IMR-90 (cell line): ENCODE data around the gene CATSPERB. TPM values are rescaled to one million over a fixed set of nuclear protein-coding genes. Genes with fewer than 3 reads are reported as not detected.

Experiments
- ATAC-seq: fragments of 200-7000 bp; cut with Tn5 transposase; 2 replicates; pipeline ENCODE4 v1.9.1; 2020; ENCODE audit warnings: low read depth, mild to moderate bottlenecking, moderate library complexity
- BruUV-seq: library from RNA; stranded (reverse); fragments of 400-500 nt; replicated peaks from 2 replicates; lab custom pipeline; 2021; lab: Mats Ljungman, UMichigan
- CTCF ChIA-PET: fragments of 300-600 bp; formaldehyde crosslinking; extraction: SDS; loops from one replicate; lab custom pipeline; 2021; ENCODE audit warnings: antibody characterized with exemption; lab: Yijun Ruan, JAX
- POLR2A ChIA-PET: fragments of 300-600 bp; sonication (Branson Sonifier 250); formaldehyde crosslinking; loops from one replicate; lab custom pipeline; 2022; ENCODE audit warnings: antibody characterized with exemption; ENCODE audit not compliant: unreplicated experiment; lab: Charles Lee
- DNase-seq: peaks from one replicate; pipeline ENCODE4 v3.0.0; 2013
- H2AFZ ChIP-seq: replicated peaks from 2 replicates; pipeline ENCODE3; 2013; ENCODE audit warnings: low read length, mild to moderate bottlenecking; ENCODE audit not compliant: poor library complexity
- H2AK5ac ChIP-seq: 2 replicates; pipeline ENCODE4 v1.6.1; 2013; ENCODE audit warnings: low read depth, low read length, inconsistent platforms
- H2AK9ac ChIP-seq: replicated peaks from 2 replicates; pipeline ENCODE3; 2013; ENCODE audit warnings: mild to moderate bottlenecking, low read depth, low read length, moderate library complexity; ENCODE audit not compliant: poor library complexity
- H2BK120ac ChIP-seq: 2 replicates; pipeline ENCODE4 v1.6.1; 2013; ENCODE audit warnings: low read depth, low read length, inconsistent platforms
- H2BK15ac ChIP-seq: 3 replicates; pipeline ENCODE4 v1.6.1; 2013; ENCODE audit warnings: low read depth, low read length, inconsistent platforms
- H2BK20ac ChIP-seq: 2 replicates; pipeline ENCODE4 v1.6.1; 2013; ENCODE audit warnings: low read depth, mild to moderate bottlenecking, inconsistent platforms, low read length, moderate library complexity
- H2BK5ac ChIP-seq: 2 replicates; pipeline ENCODE4 v1.6.1; 2013; ENCODE audit warnings: mild to moderate bottlenecking, low read depth, low read length, inconsistent platforms; ENCODE audit not compliant: poor library complexity, severe bottlenecking
- H3K14ac ChIP-seq: replicated peaks from 2 replicates; pipeline ENCODE4 v1.6.1; 2013; ENCODE audit warnings: low read depth, low read length, inconsistent platforms
- H3K18ac ChIP-seq: 2 replicates; pipeline ENCODE4 v1.6.1; 2013; ENCODE audit warnings: low read depth, low read length, control low read depth
- H3K23ac ChIP-seq: 2 replicates; pipeline ENCODE4 v1.6.1; 2013; ENCODE audit warnings: low read depth, low read length, inconsistent platforms
- H3K27ac ChIP-seq: 2 replicates; pipeline ENCODE4 v1.5.1; 2013; ENCODE audit warnings: mild to moderate bottlenecking, control low read depth, low read length; ENCODE audit not compliant: insufficient read depth
- H3K27me3 ChIP-seq: 2 replicates; pipeline ENCODE4 v1.6.1; 2013; ENCODE audit warnings: low read length; ENCODE audit not compliant: control insufficient read depth, insufficient read depth
- H3K36me3 ChIP-seq: 2 replicates; pipeline ENCODE4 v1.6.1; 2013; ENCODE audit warnings: low read length, mixed read lengths; ENCODE audit not compliant: control insufficient read depth, insufficient read depth
- H3K4ac ChIP-seq: 2 replicates; pipeline ENCODE4 v1.6.1; 2013; ENCODE audit warnings: low read depth, low read length, inconsistent platforms
- H3K4me1 ChIP-seq: 2 replicates; pipeline ENCODE4 v1.6.1; 2013; ENCODE audit warnings: low read length, mixed read lengths; ENCODE audit not compliant: control insufficient read depth, insufficient read depth
- H3K4me2 ChIP-seq: 2 replicates; pipeline ENCODE4 v1.6.1; 2013; ENCODE audit warnings: low read depth, mild to moderate bottlenecking, control low read depth, low read length, moderate library complexity
- H3K4me3 ChIP-seq: 2 replicates; pipeline ENCODE4 v1.5.1; 2013; ENCODE audit warnings: low read depth, mild to moderate bottlenecking, control low read depth, low read length, moderate library complexity; ENCODE audit not compliant: insufficient read depth
- H3K56ac ChIP-seq: 2 replicates; pipeline ENCODE4 v1.6.1; 2013; ENCODE audit warnings: low read length, inconsistent platforms; ENCODE audit not compliant: insufficient read depth; ENCODE audit errors: extremely low read depth
- H3K79me1 ChIP-seq, 2 experiments: 2 replicates each; pipeline ENCODE4 v1.6.1; 2013; ENCODE audit warnings: low read length in 2 of 2, inconsistent platforms in 1 of 2, low read depth in 1 of 2
- H3K9ac ChIP-seq: 2 replicates; pipeline ENCODE4 v1.6.1; 2013; ENCODE audit warnings: low read depth, low read length, control low read depth
- H3K9me1 ChIP-seq: 2 replicates; pipeline ENCODE4 v1.6.1; 2013; ENCODE audit warnings: low read length, inconsistent platforms; ENCODE audit not compliant: insufficient read depth
- H3K9me3 ChIP-seq: 2 replicates; pipeline ENCODE4 v1.6.1; 2013; ENCODE audit warnings: low read length; ENCODE audit not compliant: control insufficient read depth, insufficient read depth
- H4K20me1 ChIP-seq: 2 replicates; pipeline ENCODE4 v1.6.1; 2013; ENCODE audit warnings: low read length, inconsistent platforms; ENCODE audit not compliant: insufficient read depth
- H4K5ac ChIP-seq: 2 replicates; pipeline ENCODE4 v1.6.1; 2013; ENCODE audit warnings: mild to moderate bottlenecking, low read depth, low read length, control low read depth
- H4K8ac ChIP-seq, 2 experiments: 2 replicates each; pipeline ENCODE4 v1.6.1; 2013; ENCODE audit warnings: low read depth in 2 of 2, low read length in 2 of 2, control low read depth in 1 of 2, inconsistent platforms in 1 of 2
- H4K91ac ChIP-seq: 2 replicates; pipeline ENCODE4 v1.6.1; 2013; ENCODE audit warnings: low read depth, low read length, inconsistent platforms; ENCODE audit not compliant: insufficient read depth
- ELK1 ChIP-seq: fragments of 150-350 bp; IDR thresholded peaks from 2 replicates; pipeline ENCODE4 v1.6.1; 2016; ENCODE audit warnings: low read depth, mild to moderate bottlenecking, low read length, moderate library complexity, borderline replicate concordance
- FOS ChIP-seq: fragments of 150-350 bp; IDR thresholded peaks from 2 replicates; pipeline ENCODE4 v1.6.1; 2016; ENCODE audit warnings: low read depth, low read length
- MAFK ChIP-seq: IDR thresholded peaks from 2 replicates; pipeline ENCODE4 v1.6.1; 2012; ENCODE audit warnings: low read depth, low read length, improper control_type of control experiment
- MAZ ChIP-seq: IDR thresholded peaks from 2 replicates; pipeline ENCODE4 v1.6.1; 2012; ENCODE audit warnings: low read depth, mild to moderate bottlenecking, low read length, improper control_type of control experiment, moderate library complexity, borderline replicate concordance
- USF2 ChIP-seq: fragments of 150-350 bp; IDR thresholded peaks from 2 replicates; pipeline ENCODE4 v1.6.1; 2017; ENCODE audit warnings: mild to moderate bottlenecking, antibody characterized with exemption, low read length, low read depth
- WGBS, 2 experiments: methylation state at CpG; one replicate each; pipeline versions ENCODE4 v1.1.5 to v1.1.7; 2013; ENCODE audit warnings: missing lambda C conversion rate in 2 of 2; ENCODE audit not compliant: insufficient read length in 1 of 2; ENCODE audit errors: extremely low coverage in 2 of 2; 5-methylcytosine and 5-hydroxymethylcytosine counted together
- dilution Hi-C: fragments of 300-500 bp; cut with HindIII; formaldehyde crosslinking; loops from one replicate; pipeline ENCODE4 v1.14.3; 2018; ENCODE audit warnings: low sequenced_read_pairs; ENCODE audit not compliant: unreplicated experiment
- in situ Hi-C: fragments of 300-500 bp; cut with MboI; formaldehyde crosslinking; loops from 3 replicates; pipeline ENCODE4 v1.14.3; 2019; ENCODE audit warnings: low sequenced_read_pairs, inconsistent platforms, mixed read lengths
- intact Hi-C: fragments of 100-400 bp; cut with micrococcal nuclease; formaldehyde crosslinking; loops from 2 replicates; pipeline ENCODE4 v1.10.0; 2022
- polyA plus RNA-seq, 3 experiments: library from polyadenylated mRNA; depleted of rRNA; stranded (reverse); fragments of >200 nt; gene quantifications; 2 replicates each; pipeline ENCODE4 v1.2.3, GENCODE V29; 2012; ENCODE audit warnings: low replicate concordance in 1 of 3
- total RNA-seq: library from RNA; depleted of rRNA; stranded (reverse); fragments of >200 nt; gene quantifications from 2 replicates; pipeline ENCODE4 v1.2.3, GENCODE V29; 2012

The CATSPERB gene
- total and polyA plus RNA-seq, 2 of the 4 experiments (the other 2 are of a cell fraction), result not detected

- H4K91ac ChIP-seq, result no peak overlapping the region
- ATAC-seq (no peak), DNase-seq (no peak)
- H2BK5ac ChIP-seq, result no peak overlapping the region
- H3K9ac ChIP-seq, result no peak overlapping the region
- no peak for TF ChIP-seq MAZ
- no peak for TF ChIP-seq USF2
- no peak for TF ChIP-seq FOS
- TF ChIP-seq ELK1, result no peak
- TF ChIP-seq MAFK, result no peak
- intact Hi-C loops (no loop called here), dilution Hi-C loops (no loop called here), in situ Hi-C loops (no loop called here)
- no TSS peak for BruUV-seq
- no peak overlapping the region for H3K14ac ChIP-seq
- no peaks in the 10 kb centered on the region for H3K4me1 ChIP-seq
- no peaks in the 10 kb centered on the region for H4K20me1 ChIP-seq
- H3K4me3 ChIP-seq, result no peak overlapping the region
- no peak overlapping the region for H4K5ac ChIP-seq
- no peaks in the 10 kb centered on the region for H3K9me3 ChIP-seq
- no peak overlapping the region for H3K18ac ChIP-seq
- H3K27ac ChIP-seq, result no peak overlapping the region
- no CpG with 5 or more reads among the region's 1 CpG for WGBS, 2 experiments
- H4K8ac ChIP-seq, result no peak overlapping the region
- no peak overlapping the region for H3K4me2 ChIP-seq
- no peaks in the 10 kb centered on the region for H3K36me3 ChIP-seq
- ChIA-PET POLR2A (no interaction called here), CTCF (no interaction called here)
- no peak overlapping the region for H2BK120ac ChIP-seq
- H2BK20ac ChIP-seq, result no peak overlapping the region
- H3K23ac ChIP-seq, result no peak overlapping the region
- H3K9me1 ChIP-seq, result no peaks in the 10 kb centered on the region
- no peaks in the 10 kb centered on the region for H3K79me1 ChIP-seq
- H2AK9ac ChIP-seq, result no peak overlapping the region
- H3K27me3 ChIP-seq, result no peaks in the 10 kb centered on the region
- H3K4ac ChIP-seq, result no peak overlapping the region
- H2BK15ac ChIP-seq, result no peak overlapping the region
- no peak overlapping the region for H2AFZ ChIP-seq
- H3K56ac ChIP-seq, result no peak overlapping the region
- H2AK5ac ChIP-seq, result no peak overlapping the region
Observed at GRCh38 chr14:91745344-91745743, 13.5 kb upstream of the CATSPERB start.
